DOHH2 (cell line): ENCODE results near the gene APOL2.
"Not testable (repeated sequence)": the region's sequence is repeated elsewhere in the genome, so short reads cannot be mapped to it uniquely, and the experiment has no call there.

ENCODE experiments used
- H3F3A ChIP-seq: fragments of 200-600 bp; sonication (generic), shearing (Covaris generic); 2 replicates; pipeline ENCODE4 v1.6.0; 2016; ENCODE audit warnings: antibody characterized with exemption, mild to moderate bottlenecking; ENCODE audit not compliant: control insufficient read depth, insufficient read depth
- H3K27ac ChIP-seq: fragments of 200-600 bp; sonication (generic); 2 replicates; pipeline ENCODE4 v1.5.1; 2014; ENCODE audit warnings: low read depth, mild to moderate bottlenecking, low read length, moderate library complexity
- H3K27me3 ChIP-seq: fragments of 200-600 bp; sonication (generic); 2 replicates; pipeline ENCODE4 v1.6.1; 2014; ENCODE audit warnings: mild to moderate bottlenecking, low read length, mixed read lengths; ENCODE audit not compliant: control insufficient read depth
- H3K36me3 ChIP-seq: fragments of 200-600 bp; sonication (generic); 2 replicates; pipeline ENCODE4 v1.6.1; 2014; ENCODE audit warnings: mild to moderate bottlenecking, low read length, moderate library complexity, mixed read lengths; ENCODE audit not compliant: control insufficient read depth
- H3K4me1 ChIP-seq: fragments of 200-600 bp; sonication (generic); 2 replicates; pipeline ENCODE4 v1.6.1; 2014; ENCODE audit warnings: mild to moderate bottlenecking, low read length, mixed read lengths; ENCODE audit not compliant: control insufficient read depth
- H3K4me2 ChIP-seq: fragments of 200-600 bp; sonication (generic); 2 replicates; pipeline ENCODE4 v1.6.0; 2014; ENCODE audit warnings: mild to moderate bottlenecking, low read length, moderate library complexity
- H3K4me3 ChIP-seq: fragments of 200-600 bp; sonication (generic); 2 replicates; pipeline ENCODE4 v1.5.1; 2014; ENCODE audit warnings: mild to moderate bottlenecking, low read length, mixed read lengths
- H3K79me2 ChIP-seq: fragments of 200-600 bp; sonication (generic); 2 replicates; pipeline ENCODE4 v1.6.1; 2014; ENCODE audit warnings: mild to moderate bottlenecking, low read length, mixed read lengths; ENCODE audit not compliant: control insufficient read depth
- H3K9me2 ChIP-seq: fragments of 200-600 bp; sonication (generic); replicated peaks from 2 replicates; pipeline ENCODE4 v1.6.1; 2014; ENCODE audit warnings: mild to moderate bottlenecking, low read length, mixed read lengths; ENCODE audit not compliant: control insufficient read depth
- H3K9me3 ChIP-seq: fragments of 200-600 bp; sonication (generic); 2 replicates; pipeline ENCODE4 v1.6.1; 2014; ENCODE audit warnings: antibody characterized with exemption, low read length, mixed read lengths; ENCODE audit not compliant: control insufficient read depth, insufficient read depth
- H4K20me1 ChIP-seq: fragments of 200-600 bp; sonication (generic); 2 replicates; pipeline ENCODE4 v1.6.0; 2014; ENCODE audit warnings: low read depth, mild to moderate bottlenecking, antibody characterized with exemption, low read length, moderate library complexity; ENCODE audit not compliant: control insufficient read depth, insufficient read depth
- CTCF ChIP-seq: fragments of 200-600 bp; sonication (generic); IDR thresholded peaks from one replicate; pipeline ENCODE4 v1.5.1; 2014; ENCODE audit warnings: antibody characterized with exemption, mild to moderate bottlenecking, low read depth, low read length; ENCODE audit not compliant: poor library complexity, severe bottlenecking
- EZH2phosphoT487 ChIP-seq: fragments of 200-600 bp; sonication (generic); IDR thresholded peaks from 2 replicates; pipeline ENCODE4 v1.6.1; 2017; ENCODE audit warnings: borderline replicate concordance, mild to moderate bottlenecking, antibody characterized with exemption, low read length, moderate library complexity, mixed read lengths

The APOL2 gene

DNA sequence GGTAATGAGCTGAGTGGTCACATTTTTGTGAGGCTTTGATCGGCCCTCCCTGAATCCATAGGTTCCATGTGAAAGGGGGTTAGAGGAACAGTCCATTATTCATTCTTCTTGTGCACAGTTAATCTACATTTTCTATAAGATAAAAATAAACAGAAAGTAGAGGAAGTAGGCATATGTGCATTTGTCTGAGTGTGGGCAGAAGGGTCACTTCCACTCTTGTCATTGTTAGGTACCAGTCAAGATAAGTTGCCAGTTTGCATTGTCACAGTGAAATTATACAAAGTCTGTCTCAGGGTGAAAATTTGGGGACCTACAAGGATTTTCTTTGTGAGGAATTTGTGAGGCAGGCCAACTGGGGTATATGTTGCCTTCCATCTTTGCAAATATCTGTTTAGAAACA is 33.1 kb downstream of the APOL2 start:
- peaks cover 3% of the 10 kb centered on the region; the same call in 1 of the 2 replicates for H3K27me3 ChIP-seq
- no peak overlapping the region for H3K4me3 ChIP-seq
- no peak overlapping the region for H3K4me2 ChIP-seq
- peaks cover 23% of the 10 kb centered on the region for H3K4me1 ChIP-seq
- H3K9me3 ChIP-seq = peaks cover 3% of the 10 kb centered on the region; the same call in 1 of the 2 replicates
- H3K79me2 ChIP-seq = no peaks in the 10 kb centered on the region
- no peaks in the 10 kb centered on the region for H3K9me2 ChIP-seq
- no peak for TF ChIP-seq CTCF
- no peak for TF ChIP-seq EZH2phosphoT487
- no peaks in the 10 kb centered on the region for H4K20me1 ChIP-seq
- no peak overlapping the region for H3K27ac ChIP-seq
- no peaks in the 10 kb centered on the region for H3K36me3 ChIP-seq
- no peaks in the 10 kb centered on the region for H3F3A ChIP-seq

DNA sequence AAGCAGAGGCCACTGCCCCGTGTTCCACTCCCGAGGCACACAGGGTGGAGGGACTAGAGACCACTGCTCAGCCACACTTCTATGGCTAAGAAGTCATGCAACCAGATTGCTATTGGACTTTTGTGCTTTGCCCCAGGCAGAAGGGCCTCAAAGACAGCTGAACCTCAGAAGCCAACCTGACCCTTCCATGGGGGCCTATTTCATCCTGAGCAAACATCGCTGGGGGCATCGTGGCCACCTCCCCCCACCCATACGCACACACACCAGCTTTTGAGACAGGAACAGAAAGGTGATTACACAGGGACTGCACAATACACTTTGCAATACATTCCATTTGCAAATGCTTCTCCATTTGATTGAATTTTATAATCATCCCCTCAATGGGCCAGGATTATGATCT is 33.8 kb downstream of the APOL2 start:
- not testable (repeated sequence) for H3K9me3 ChIP-seq, H3K4me2 ChIP-seq

GRCh38 chr22:36204632-36205015 is 34.7 kb downstream of the APOL2 start:
- peaks cover 16% of the 10 kb centered on the region for H3K4me1 ChIP-seq
- H3K79me2 ChIP-seq = no peaks in the 10 kb centered on the region
- no peaks in the 10 kb centered on the region for H4K20me1 ChIP-seq
- no peaks in the 10 kb centered on the region for H3K27me3 ChIP-seq
- H3K27ac ChIP-seq = no peak overlapping the region
- no peak overlapping the region for H3K4me2 ChIP-seq
- no peaks in the 10 kb centered on the region for H3K9me2 ChIP-seq
- no peak for TF ChIP-seq EZH2phosphoT487
- no peak for TF ChIP-seq CTCF
- no peak overlapping the region for H3K4me3 ChIP-seq
- 0 out of 2 replicates have a peak, but pooled peaks cover 3% of the 10 kb centered on the region for H3K9me3 ChIP-seq
- H3K36me3 ChIP-seq = no peaks in the 10 kb centered on the region
- H3F3A ChIP-seq = no peaks in the 10 kb centered on the region

More for the DNA sequence above, 33.8 kb downstream of the APOL2 start:
- H3K79me2 ChIP-seq, H3F3A ChIP-seq, H3K4me3 ChIP-seq, H4K20me1 ChIP-seq, H3K27ac ChIP-seq, H3K36me3 ChIP-seq, H3K27me3 ChIP-seq, H3K9me2 ChIP-seq: not testable (repeated sequence)
- peaks cover 16% of the 10 kb centered on the region for H3K4me1 ChIP-seq

DNA sequence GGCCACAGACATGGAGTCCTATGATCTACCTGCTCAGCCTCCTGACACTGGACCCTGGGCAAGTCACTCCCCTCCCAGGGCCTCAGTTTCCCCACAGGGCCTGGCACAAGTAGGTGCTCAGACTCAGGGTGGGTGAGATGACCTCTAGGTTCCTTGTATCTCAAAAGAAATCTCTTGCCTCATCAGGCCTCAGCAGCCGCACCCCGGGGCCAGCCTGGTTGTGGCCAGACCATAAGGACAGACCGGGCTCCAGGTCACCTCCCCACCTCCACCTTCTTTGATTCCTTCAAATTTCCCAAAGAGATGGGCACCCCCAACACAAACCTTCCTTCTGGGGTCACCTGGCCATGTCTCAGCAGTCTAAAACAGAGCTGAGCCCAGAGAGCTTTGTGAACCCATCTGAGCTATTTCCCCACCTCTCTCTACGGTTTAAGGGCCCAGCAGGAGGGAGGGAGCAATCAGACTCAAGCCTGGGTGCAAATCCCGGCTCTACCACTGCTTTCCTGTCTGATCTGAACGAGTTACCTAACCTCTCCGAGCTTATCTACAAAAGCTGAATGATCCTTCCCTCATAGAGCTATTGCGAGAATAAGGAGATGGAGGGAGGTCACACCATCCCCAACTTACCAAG is 35.2 kb downstream of the APOL2 start:
- TF ChIP-seq CTCF = no peak
- TF ChIP-seq EZH2phosphoT487 = no peak
- H3K36me3 ChIP-seq = no peaks in the 10 kb centered on the region
- H3K4me1 ChIP-seq = peaks cover 14% of the 10 kb centered on the region
- no peak overlapping the region for H3K4me3 ChIP-seq
- H3K9me2 ChIP-seq = no peaks in the 10 kb centered on the region
- no peaks in the 10 kb centered on the region for H4K20me1 ChIP-seq
- 0 out of 2 replicates have a peak, but pooled peaks cover 2% of the 10 kb centered on the region for H3K9me3 ChIP-seq
- no peaks in the 10 kb centered on the region for H3K27me3 ChIP-seq
- no peaks in the 10 kb centered on the region for H3K79me2 ChIP-seq
- no peaks in the 10 kb centered on the region for H3F3A ChIP-seq
- H3K27ac ChIP-seq = no peak overlapping the region
- H3K4me2 ChIP-seq = no peak overlapping the region

GRCh38 chr22:36203441-36203840 is 35.9 kb downstream of the APOL2 start:
- H3K4me2 ChIP-seq, H3K4me3 ChIP-seq, H3K27ac ChIP-seq, H3K36me3 ChIP-seq, H3K9me3 ChIP-seq, H3K27me3 ChIP-seq, H3K9me2 ChIP-seq, H3K79me2 ChIP-seq, H4K20me1 ChIP-seq, H3F3A ChIP-seq: not testable (repeated sequence)
- H3K4me1 ChIP-seq = peaks cover 12% of the 10 kb centered on the region

DNA sequence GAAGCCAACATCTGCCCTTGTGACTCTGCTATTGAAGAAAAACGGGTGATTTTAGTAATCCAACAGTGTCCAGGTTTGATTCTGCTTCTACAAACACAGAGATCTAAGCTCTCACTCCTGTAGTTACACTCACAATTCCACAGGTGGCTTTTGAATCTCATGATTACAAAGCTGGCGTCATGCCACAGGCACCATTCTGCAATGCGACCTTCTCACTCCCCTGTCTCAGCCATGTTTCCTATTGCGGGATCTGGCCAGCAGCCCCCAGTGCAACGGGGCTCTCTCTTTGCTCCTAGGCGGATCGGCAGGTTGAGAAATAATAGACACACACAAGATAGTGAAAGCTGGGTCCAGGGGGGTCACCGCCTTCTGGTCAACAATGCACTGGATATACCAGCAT is 36.4 kb downstream of the APOL2 start:
- not testable (repeated sequence) for H3K79me2 ChIP-seq, H3K27me3 ChIP-seq, H3K4me3 ChIP-seq, H3K9me2 ChIP-seq, H3K27ac ChIP-seq, H3K9me3 ChIP-seq, H3F3A ChIP-seq, H3K36me3 ChIP-seq, H3K4me2 ChIP-seq, H4K20me1 ChIP-seq
- H3K4me1 ChIP-seq = peaks cover 13% of the 10 kb centered on the region
